Astrocyte (in vitro differentiated cells and primary cell): ENCODE data around the gene COBL.

Experiments used
- CTCF ChIP-seq: IDR thresholded peaks from 2 replicates; pipeline ENCODE4 v1.5.1; 2011; ENCODE audit warnings: low read depth, mild to moderate bottlenecking, inconsistent platforms, low read length, moderate library complexity; ENCODE audit not compliant: insufficient read depth
- EZH2 ChIP-seq: IDR thresholded peaks from 2 replicates; pipeline ENCODE4 v1.6.1; 2012; ENCODE audit warnings: mild to moderate bottlenecking, low read length, inconsistent platforms; ENCODE audit not compliant: insufficient read depth

GRCh38 chr7:51214098-51214497, 102.5 kb downstream of the COBL start:
- no peak for TF ChIP-seq CTCF
- TF ChIP-seq EZH2: no peak
